ENCODE results near the gene CPEB2.

Gene CPEB2

DNA sequence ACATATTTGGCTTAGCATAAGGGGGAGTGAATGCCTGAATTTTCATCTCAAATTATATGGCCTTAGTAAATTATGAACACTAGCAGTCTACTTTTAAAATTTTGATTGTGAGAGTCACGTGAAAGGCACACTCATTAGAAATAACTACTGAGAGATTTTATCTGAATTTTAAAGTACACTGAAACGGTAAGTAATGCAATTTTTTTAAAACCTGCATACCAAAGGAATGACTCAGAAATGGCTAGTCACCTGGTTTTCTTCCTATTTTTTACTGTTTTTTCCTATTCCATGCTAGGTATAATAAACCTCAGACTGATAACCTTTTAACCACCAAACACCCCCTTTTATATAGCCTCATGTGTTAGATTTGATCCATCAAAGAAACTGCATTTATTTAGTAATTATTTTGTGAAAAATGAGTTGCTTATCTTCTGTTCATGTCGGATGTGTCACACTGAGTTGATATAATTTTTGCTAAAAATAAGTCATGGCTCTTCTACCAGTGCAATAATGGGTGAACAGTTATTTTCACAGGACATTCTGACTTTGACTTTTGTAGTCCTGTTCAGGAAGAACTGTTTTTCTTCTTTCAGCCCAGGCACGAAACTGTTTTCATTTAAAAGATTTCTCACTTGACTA is 40.4 kb downstream of the CPEB2 start:
- no peak overlapping the region for H3K4me3 ChIP-seq (ENCODE audit: low read depth, low read length)
- TF ChIP-seq, protein P1, sequence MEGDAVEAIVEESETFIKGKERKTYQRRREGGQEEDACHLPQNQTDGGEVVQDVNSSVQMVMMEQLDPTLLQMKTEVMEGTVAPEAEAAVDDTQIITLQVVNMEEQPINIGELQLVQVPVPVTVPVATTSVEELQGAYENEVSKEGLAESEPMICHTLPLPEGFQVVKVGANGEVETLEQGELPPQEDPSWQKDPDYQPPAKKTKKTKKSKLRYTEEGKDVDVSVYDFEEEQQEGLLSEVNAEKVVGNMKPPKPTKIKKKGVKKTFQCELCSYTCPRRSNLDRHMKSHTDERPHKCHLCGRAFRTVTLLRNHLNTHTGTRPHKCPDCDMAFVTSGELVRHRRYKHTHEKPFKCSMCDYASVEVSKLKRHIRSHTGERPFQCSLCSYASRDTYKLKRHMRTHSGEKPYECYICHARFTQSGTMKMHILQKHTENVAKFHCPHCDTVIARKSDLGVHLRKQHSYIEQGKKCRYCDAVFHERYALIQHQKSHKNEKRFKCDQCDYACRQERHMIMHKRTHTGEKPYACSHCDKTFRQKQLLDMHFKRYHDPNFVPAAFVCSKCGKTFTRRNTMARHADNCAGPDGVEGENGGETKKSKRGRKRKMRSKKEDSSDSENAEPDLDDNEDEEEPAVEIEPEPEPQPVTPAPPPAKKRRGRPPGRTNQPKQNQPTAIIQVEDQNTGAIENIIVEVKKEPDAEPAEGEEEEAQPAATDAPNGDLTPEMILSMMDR (IDR thresholded peaks at IDR 0.05; ENCODE audit: insufficient read depth, low read depth, low read length, missing control alignments): no peak
- no peak for DNase-seq (ENCODE audit: low read depth)

DNA sequence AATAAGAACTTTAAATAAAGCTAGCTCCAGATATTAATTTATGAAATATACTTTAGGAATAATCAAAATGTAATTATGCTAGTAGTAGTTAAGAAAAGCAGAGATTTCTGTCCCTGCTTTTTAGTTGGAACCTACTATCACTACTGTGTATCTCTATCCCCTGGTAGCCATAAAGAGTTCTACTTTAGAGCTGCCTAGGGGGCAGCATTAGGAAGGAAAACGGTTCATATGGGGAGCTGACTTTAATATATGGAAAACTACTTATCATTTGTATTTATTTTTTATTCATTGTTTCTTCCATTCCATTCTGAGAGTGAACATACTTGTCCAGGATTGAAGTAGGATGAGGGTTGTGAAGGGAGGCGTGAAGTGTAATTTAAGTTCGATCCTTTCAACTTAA is 40.9 kb downstream of the CPEB2 start:
- TF ChIP-seq, protein P1 (IDR thresholded peaks at IDR 0.05; ENCODE audit: insufficient read depth, low read depth, low read length, missing control alignments): no peak
- H3K4me3 ChIP-seq (ENCODE audit: low read depth, low read length): no peak overlapping the region
- DNase-seq (ENCODE audit: low read depth): no peak

DNA sequence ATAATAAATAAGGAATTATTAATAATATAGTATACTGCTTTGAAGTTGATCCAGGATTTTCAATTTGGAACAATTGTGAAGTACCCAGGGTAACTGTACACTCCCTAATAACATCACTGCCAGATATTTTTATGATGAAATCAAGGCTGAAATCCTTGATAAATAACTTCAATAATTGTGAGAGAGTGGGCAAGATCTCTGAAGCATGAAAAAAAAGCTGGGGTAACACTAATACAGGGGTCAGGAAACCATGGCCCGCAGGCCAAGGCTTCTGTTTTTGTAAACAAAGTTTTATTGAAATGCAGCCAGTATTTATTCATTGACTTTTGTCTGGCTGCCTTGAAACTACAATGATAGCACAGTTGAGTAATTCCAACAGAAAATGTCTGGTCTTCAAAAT is 41.6 kb downstream of the CPEB2 start:
- DNase-seq (ENCODE audit: low read depth): no peak
- no peak overlapping the region for H3K4me3 ChIP-seq (ENCODE audit: low read depth, low read length)
- TF ChIP-seq, protein P1 (IDR thresholded peaks at IDR 0.05; ENCODE audit: insufficient read depth, low read depth, low read length, missing control alignments): no peak

DNA sequence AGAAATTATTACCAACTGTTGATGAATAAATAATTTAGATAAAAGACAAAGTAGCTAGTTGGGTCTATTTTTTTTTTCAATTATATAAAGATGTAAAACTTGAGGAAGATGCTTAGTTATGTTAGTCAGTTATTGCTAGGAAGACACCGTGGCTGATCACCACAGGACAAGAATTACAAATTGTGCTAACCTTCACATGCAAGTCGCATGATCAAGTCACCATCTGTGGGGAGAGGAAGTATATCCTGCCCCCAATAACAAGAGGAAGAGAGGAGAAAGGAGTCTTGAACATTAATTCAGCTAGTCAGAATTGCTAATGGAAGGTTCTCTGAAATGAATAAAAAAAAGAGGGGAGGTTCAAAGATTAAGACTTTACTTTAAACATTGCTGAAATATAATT is 52.3 kb downstream of the CPEB2 start:
- DNase-seq (ENCODE audit: low read depth): no peak
- TF ChIP-seq, protein P1 (IDR thresholded peaks at IDR 0.05; ENCODE audit: insufficient read depth, low read depth, low read length, missing control alignments): no peak
- no peak overlapping the region for H3K4me3 ChIP-seq (ENCODE audit: low read depth, low read length)

DNA sequence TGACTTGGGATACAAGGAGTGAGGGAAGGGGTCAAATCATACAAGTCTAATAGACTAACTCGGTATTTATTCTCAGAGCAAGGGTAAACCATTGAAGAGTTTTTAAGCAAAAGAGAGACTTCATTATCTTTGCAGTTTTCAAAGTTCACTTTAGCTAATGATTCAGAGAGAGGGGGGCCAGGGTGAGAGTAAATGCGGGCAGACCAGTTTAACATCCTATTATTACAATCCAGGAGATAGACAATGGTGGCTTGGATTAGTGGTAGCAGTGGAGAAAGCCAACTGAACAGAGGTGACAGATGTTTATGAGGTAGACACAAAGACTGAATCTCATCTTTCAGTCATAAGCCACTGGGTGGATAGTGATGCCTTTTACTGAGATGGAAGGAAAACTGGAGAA is 57.9 kb downstream of the CPEB2 start:
- TF ChIP-seq, protein P1 (IDR thresholded peaks at IDR 0.05; ENCODE audit: insufficient read depth, low read depth, low read length, missing control alignments): no peak
- no peak for DNase-seq (ENCODE audit: low read depth)
- no peak overlapping the region for H3K4me3 ChIP-seq (ENCODE audit: low read depth, low read length)

DNA sequence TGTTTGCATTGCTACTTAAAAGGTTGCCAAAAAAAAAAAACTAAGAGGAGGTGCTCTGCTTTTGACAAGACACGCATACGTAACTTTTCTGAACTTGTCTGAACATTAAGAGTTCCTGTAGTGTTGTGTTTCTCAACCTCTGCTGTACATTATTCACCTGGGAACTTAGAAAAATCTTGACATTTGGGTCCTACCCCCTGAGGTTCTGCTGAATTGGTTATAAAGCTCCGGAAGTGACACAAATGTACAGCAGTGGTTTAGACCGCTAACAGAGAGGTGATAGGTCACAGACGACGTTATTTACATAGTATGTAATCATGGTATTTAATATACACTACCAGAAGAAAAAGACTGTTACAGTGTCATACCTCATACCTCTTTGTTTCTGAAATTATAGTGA is 61.1 kb downstream of the CPEB2 start:
- TF ChIP-seq, protein P1 (IDR thresholded peaks at IDR 0.05; ENCODE audit: insufficient read depth, low read depth, low read length, missing control alignments): no peak
- no peak overlapping the region for H3K4me3 ChIP-seq (ENCODE audit: low read depth, low read length)
- no peak for DNase-seq (ENCODE audit: low read depth)

DNA sequence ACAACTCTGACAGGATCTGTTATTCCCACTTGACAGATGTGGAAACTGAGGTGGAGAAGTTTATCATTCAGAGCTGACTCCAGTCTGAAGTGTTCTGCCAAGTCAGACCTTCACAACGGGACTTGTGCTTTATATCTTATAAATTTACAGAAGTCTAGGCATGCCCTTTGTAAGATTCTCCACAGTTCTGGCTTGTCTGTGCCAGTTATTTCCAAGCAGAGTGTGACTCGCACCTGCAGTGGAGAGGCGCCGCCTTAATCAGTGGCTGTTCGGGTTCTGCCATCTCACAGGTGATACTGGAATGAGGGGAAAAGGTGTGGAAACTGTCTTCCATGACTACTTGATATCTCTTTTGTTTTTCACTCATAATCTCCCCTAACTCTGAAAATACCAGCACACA is 63.2 kb downstream of the CPEB2 start:
- H3K4me3 ChIP-seq (ENCODE audit: low read depth, low read length): no peak overlapping the region
- no peak for DNase-seq (ENCODE audit: low read depth)
- TF ChIP-seq, protein P1 (IDR thresholded peaks at IDR 0.05; ENCODE audit: insufficient read depth, low read depth, low read length, missing control alignments): no peak

Data from GM12865 (cell line).